ENCODE measurements around the gene CDH22. TPM values are rescaled to one million over a fixed set of nuclear protein-coding genes. Genes with fewer than 3 reads are reported as not detected.

The CDH22 gene
- total RNA-seq, 4 donors from 2014 or later: 0.26 to 1.2 (median 0.35) TPM

- H3K4me3 ChIP-seq: no peak overlapping the region
- intact Hi-C loops (cut with DNase I; ENCODE audit: low total_unique reads) (no loop called here), in situ Hi-C loops (cut with MboI; ENCODE audit: low sequenced_read_pairs in 4 of 4) (loop anchor here in 1 of 4 donors (25.0 kb wide), 1 partner anchor 194 kb away; no protein-coding TSS in a partner anchor)
- ATAC-seq (no peak), DNase-seq (no peak)
- H3K27me3 ChIP-seq: no peaks in the 10 kb centered on the region
- no peaks in the 10 kb centered on the region for H3K36me3 ChIP-seq
- no peaks in the 10 kb centered on the region for H3K9me3 ChIP-seq
- TF ChIP-seq POLR2A (IDR thresholded peaks at IDR 0.05): no peak
- no peak for TF ChIP-seq CTCF (IDR thresholded peaks at IDR 0.05 in 4 of 5, conservative IDR thresholded peaks at IDR 0.05 in 1 of 5)
- peaks cover 10 to 12% of the 10 kb centered on the region in 2 donors for H3K4me1 ChIP-seq
- H3K27ac ChIP-seq: no peak overlapping the region
Observed at GRCh38 chr20:46330831-46331371, 22.6 kb upstream of the CDH22 start.

- intact Hi-C loops (cut with DNase I; ENCODE audit: low total_unique reads): no loop called here
- Histone ChIP-seq H3K27me3 (no peaks in the 10 kb centered on the region), H3K36me3 (no peaks in the 10 kb centered on the region), H3K9me3 (no peaks in the 10 kb centered on the region), H3K4me1 (peaks cover 10 to 12% of the 10 kb centered on the region in 2 donors), H3K4me3 (no peak overlapping the region), H3K27ac (no peak overlapping the region)
- TF ChIP-seq POLR2A (IDR thresholded peaks at IDR 0.05): no peak
- TF ChIP-seq CTCF (IDR thresholded peaks at IDR 0.05 in 4 of 5, conservative IDR thresholded peaks at IDR 0.05 in 1 of 5): no peak
- in situ Hi-C loops (cut with MboI; ENCODE audit: low sequenced_read_pairs in 4 of 4): loop anchor here in 1 of 4 donors (25.0 kb wide), 1 partner anchor 193 kb away; no protein-coding TSS in a partner anchor
- ATAC-seq: no peak
- no peak for DNase-seq
Observed at GRCh38 chr20:46330072-46330763, 21.9 kb upstream of the CDH22 start.

GRCh38 chr20:46328200-46328882 is 20.0 kb upstream of the CDH22 start:
- Histone ChIP-seq H3K36me3 (no peaks in the 10 kb centered on the region), H3K27me3 (no peaks in the 10 kb centered on the region), H3K27ac (no peak overlapping the region), H3K4me1 (peaks cover 3 to 9% of the 10 kb centered on the region in 2 donors), H3K9me3 (no peaks in the 10 kb centered on the region), H3K4me3 (no peak overlapping the region)
- TF ChIP-seq POLR2A (IDR thresholded peaks at IDR 0.05): no peak
- no peak for TF ChIP-seq CTCF (IDR thresholded peaks at IDR 0.05 in 4 of 5, conservative IDR thresholded peaks at IDR 0.05 in 1 of 5)
- in situ Hi-C loops (cut with MboI; ENCODE audit: low sequenced_read_pairs in 4 of 4) (loop anchor here in 1 of 4 donors (25.0 kb wide), 1 partner anchor 191 kb away; no protein-coding TSS in a partner anchor), intact Hi-C loops (cut with DNase I; ENCODE audit: low total_unique reads) (no loop called here)
- ATAC-seq (no peak), DNase-seq (no peak)

- H3K9me3 ChIP-seq: no peaks in the 10 kb centered on the region
- no peaks in the 10 kb centered on the region for H3K27me3 ChIP-seq
- peaks cover 0 to 4% of the 10 kb centered on the region in 2 donors for H3K4me1 ChIP-seq
- intact Hi-C loops (cut with DNase I; ENCODE audit: low total_unique reads) (no loop called here), in situ Hi-C loops (cut with MboI; ENCODE audit: low sequenced_read_pairs in 4 of 4) (loop anchor here in 1 of 4 donors (25.0 kb wide), 1 partner anchor 190 kb away; no protein-coding TSS in a partner anchor)
- DNase-seq (no peak), ATAC-seq (no peak)
- no peak overlapping the region for H3K27ac ChIP-seq
- TF ChIP-seq POLR2A (IDR thresholded peaks at IDR 0.05): no peak
- no peak for TF ChIP-seq CTCF (IDR thresholded peaks at IDR 0.05 in 4 of 5, conservative IDR thresholded peaks at IDR 0.05 in 1 of 5)
- no peaks in the 10 kb centered on the region for H3K36me3 ChIP-seq
- no peak overlapping the region for H3K4me3 ChIP-seq
Observed at GRCh38 chr20:46327557-46327956, 19.3 kb upstream of the CDH22 start.
